GM21786 (cell line): ENCODE data around the gene METTL22.

Experiments used
- ATAC-seq: cut with Tn5 transposase; IDR thresholded peaks from one replicate; pipeline ENCODE4 v1.9.1; 2021; ENCODE audit not compliant: unreplicated experiment

METTL22 gene

GRCh38 chr16:8686879-8687278 is 65.4 kb downstream of the METTL22 start:
- no peak for ATAC-seq

- no peak for ATAC-seq
Measured at GRCh38 chr16:8689686-8690085, 68.2 kb downstream of the METTL22 start.

GRCh38 chr16:8691728-8692127 is 70.2 kb downstream of the METTL22 start:
- ATAC-seq, result no peak

GRCh38 chr16:8694795-8695728 is 73.6 kb downstream of the METTL22 start:
- no peak for ATAC-seq

- no peak for ATAC-seq
Measured at GRCh38 chr16:8696880-8697279, 75.4 kb downstream of the METTL22 start.

- no peak for ATAC-seq
Measured at GRCh38 chr16:8697965-8698364, 76.5 kb downstream of the METTL22 start.
